NCI-H146 treated with DMSO at 0.1 percent for 48 hours (cell line): ENCODE data around the gene RGS2.

Source experiments
- DNase-seq: peaks from one replicate; lab custom pipeline; 2025; ENCODE audit not compliant: unreplicated experiment; lab: John Stamatoyannopoulos, UW

Gene RGS2

DNA sequence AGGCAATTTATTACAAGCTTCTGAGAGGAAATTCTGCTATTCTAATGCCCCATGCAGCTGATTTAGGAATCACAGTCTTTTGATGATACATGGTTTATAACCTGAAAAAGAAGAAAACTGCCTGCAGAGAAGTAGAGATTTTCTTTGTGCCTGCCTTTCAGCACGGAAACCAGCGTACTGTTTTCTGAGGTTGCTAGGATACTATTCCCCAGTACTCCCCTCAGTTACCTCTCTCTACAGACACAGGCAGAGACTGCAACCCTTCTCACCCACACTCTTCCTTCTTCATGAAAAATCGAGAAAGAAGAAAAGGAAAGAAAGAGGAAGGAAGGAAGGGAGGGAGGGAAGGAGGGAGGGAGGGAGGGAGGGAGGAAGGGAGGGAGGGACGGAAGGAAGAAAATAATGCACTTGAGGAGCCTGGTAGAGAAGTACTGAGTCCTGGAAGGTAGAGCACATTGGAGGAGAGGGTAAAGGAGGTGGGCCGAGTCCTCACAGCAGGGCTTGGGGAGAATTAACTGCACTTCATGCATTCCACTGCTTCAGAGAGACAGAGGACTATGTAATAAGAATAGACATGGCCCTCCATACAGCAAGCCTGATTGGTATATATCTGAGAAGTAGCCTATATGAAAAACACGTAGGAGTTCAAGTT is 21.9 kb downstream of the RGS2 start:
- DNase-seq, result no peak

GRCh38 chr1:192831706-192832355 is 23.0 kb downstream of the RGS2 start:
- no peak for DNase-seq

GRCh38 chr1:192832492-192832891 is 23.7 kb downstream of the RGS2 start:
- no peak for DNase-seq

GRCh38 chr1:192835116-192835515 is 26.3 kb downstream of the RGS2 start:
- DNase-seq, result no peak

- DNase-seq, result no peak
These were observed 30.6 kb downstream of the RGS2 start for GRCh38 chr1:192839162-192840066.

DNA sequence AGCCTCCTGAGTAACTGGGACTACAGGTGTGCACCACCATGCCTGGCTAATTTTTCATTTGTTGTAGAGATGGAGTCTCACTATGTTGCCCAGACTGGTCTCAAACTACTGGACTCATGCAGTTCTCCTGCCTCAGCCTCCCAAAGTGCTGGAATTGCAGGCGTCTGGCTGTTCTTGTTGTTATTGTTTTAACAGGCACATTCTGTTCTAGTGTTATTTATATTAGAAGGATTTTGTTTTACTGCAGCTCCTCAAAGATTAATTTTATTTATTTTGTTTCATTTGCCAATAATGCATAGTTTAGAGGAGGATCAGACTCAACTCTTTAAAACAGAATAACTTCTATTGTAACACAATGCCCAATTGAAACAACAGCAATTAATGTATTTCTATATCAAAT is 35.5 kb downstream of the RGS2 start:
- DNase-seq, result no peak

DNA sequence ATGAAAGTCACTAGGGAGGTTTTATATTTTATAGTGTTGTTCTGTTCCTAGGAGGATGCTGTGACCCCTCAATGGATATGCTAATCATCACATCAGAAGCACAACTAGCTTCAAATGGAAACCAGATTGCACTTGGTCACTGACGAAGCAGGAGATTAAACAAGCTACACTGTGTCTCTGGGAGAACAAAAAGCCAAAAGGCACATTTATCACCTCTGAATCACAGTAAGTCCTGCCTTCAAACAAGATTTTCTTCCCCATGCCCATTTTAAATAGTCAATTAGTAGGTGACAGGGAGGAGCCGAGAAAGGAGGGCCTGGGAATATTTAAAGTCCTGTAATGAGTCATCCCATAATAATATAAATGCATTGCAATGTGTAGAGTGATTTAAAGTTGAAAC is 38.1 kb downstream of the RGS2 start:
- DNase-seq, result no peak

- no peak for DNase-seq
These were observed 40.2 kb downstream of the RGS2 start for GRCh38 chr1:192849011-192849410.

DNA sequence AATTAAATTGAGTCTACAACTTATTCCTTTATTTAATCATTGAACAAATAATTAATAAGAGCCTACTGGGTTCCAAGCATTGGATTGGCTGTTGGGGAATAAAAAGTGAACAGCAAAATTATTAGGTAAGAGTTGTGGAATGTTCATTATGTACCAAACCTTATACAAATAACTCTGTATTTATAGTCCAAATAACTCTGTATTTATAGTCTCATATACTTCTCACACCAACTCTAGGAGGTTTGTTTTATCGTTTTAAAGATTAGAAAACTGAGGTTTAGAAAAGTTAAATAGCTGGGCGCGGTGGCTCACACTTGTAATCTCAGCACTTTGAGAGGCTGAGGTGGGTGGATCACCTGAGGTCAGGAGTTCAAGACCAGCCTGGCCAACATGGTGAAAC is 40.6 kb downstream of the RGS2 start:
- DNase-seq, result no peak

DNA sequence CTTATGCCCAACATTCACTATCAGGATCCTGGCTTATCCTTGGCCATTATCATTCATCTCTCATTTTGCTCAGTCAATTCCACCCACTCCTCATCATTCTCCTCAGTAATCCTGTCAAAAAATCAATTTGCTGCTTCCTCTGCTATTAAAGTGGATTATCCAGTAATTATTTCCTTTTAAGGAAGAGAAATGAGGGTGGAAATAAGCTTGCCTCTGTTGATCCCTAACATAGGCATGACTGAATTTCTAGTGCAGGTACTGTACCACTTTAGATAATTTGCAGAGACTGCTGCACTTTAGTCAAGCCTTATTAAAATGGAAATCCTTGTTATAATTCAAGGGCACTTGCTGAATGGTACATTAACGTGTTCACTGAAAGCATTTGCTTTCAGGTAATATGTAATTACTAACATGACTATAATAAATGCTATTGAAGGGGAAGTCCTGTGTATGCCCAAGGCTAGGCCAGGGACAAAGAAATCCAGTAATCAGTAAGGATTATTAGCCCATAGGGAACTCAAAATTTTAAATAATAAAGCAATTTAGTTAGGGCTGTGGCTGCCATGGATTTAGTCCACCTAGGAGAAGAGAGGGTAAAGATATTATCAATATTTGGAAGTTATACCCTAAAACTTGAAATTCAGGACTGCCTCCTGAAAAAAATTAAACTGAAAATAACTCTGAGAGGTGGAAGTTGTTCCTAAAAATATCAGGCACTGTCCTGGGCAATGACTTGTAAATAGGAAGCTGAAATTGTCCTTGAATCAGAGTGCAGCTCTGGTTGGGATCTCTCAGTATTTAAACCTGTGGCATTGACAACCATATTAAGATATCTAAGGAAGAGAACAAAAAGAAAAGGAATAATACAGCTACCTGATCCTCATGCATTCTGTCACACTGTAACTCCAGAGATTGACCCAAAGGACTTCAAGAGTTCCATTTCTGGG is 43.4 kb downstream of the RGS2 start:
- peak; percentile 76 for DNase-seq

- DNase-seq, result no peak
These were observed 49.6 kb downstream of the RGS2 start for GRCh38 chr1:192858456-192858855.

GRCh38 chr1:192859808-192860207 is 51.0 kb downstream of the RGS2 start:
- DNase-seq, result no peak

GRCh38 chr1:192860478-192861185 is 51.8 kb downstream of the RGS2 start:
- no peak for DNase-seq

DNA sequence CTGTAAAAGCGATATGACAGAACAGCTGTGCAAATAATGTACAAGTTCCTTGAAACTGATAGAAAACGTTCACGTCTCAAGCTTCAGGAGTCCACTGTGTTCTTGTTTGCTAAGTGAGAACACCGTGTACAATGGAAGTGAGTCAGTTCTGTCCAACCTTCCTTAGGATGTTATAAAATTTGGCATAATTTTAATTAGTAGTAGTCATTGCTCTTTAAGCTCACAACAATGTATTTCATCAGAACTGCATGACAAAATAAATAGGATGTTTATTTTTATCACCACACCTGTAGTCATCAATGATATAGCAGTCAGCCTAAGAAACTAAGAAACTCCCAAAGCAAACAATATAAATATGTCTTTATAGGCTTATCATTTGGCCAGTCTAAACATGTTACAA is 53.0 kb downstream of the RGS2 start:
- DNase-seq, result no peak
